Heart right ventricle (tissue), 16 donors: ENCODE results near the gene C14orf93. TPM values are rescaled to one million over a fixed set of nuclear protein-coding genes. Genes with fewer than 3 reads are reported as not detected.

Experiments
- ATAC-seq, 8 donors: fragments of 200-7000 bp; cut with Tn5 transposase; one replicate each; pipeline ENCODE4 v1.9.1; 2020; ENCODE audit warnings: mild to moderate bottlenecking in 8 of 8, moderate library complexity in 8 of 8, moderate number of reproducible peaks in 1 of 8
- DNase-seq, 2 donors: peaks; one replicate each; pipeline ENCODE4 v3.0.0-alpha.2; 2020
- H3K27ac ChIP-seq, 10 donors: fragments of 200-600 bp; sonication (generic) in 2 of 10; one replicate each; pipeline versions ENCODE4 v1.5.0 to v1.8.0; 2020 to 2022; ENCODE audit warnings: mild to moderate bottlenecking in 3 of 10
- H3K27me3 ChIP-seq, 7 donors: fragments of 200-600 bp; one replicate each; pipeline ENCODE4 v1.8.0; 2021 to 2022; ENCODE audit warnings: mild to moderate bottlenecking in 2 of 7
- H3K36me3 ChIP-seq, 9 donors: fragments of 200-600 bp; sonication (generic) in 1 of 9; one replicate each; pipeline versions ENCODE4 v1.5.0 to v1.8.0; 2020 to 2022; ENCODE audit warnings: mild to moderate bottlenecking in 2 of 9
- H3K4me1 ChIP-seq, 9 donors: fragments of 200-600 bp; sonication (generic) in 1 of 9; one replicate each; pipeline versions ENCODE4 v1.5.0 to v1.8.0; 2020 to 2022; ENCODE audit warnings: mild to moderate bottlenecking in 4 of 9
- H3K4me3 ChIP-seq, 10 donors: fragments of 200-600 bp; sonication (generic) in 2 of 10; one replicate each; pipeline versions ENCODE4 v1.5.0 to v1.8.0; 2020 to 2022; ENCODE audit warnings: mild to moderate bottlenecking in 7 of 10, moderate library complexity in 2 of 10
- H3K9me3 ChIP-seq, 11 donors: fragments of 200-600 bp in 10 of 11; sonication (generic) in 2 of 11; one replicate each; pipeline versions ENCODE4 v1.5.0 to v1.8.0; 2013 to 2022; ENCODE audit warnings: mild to moderate bottlenecking in 2 of 11, control low read depth in 1 of 11, moderate library complexity in 1 of 11
- WGBS, 2 donors: extraction: QIAGEN DNeasy Blood & Tissue Kit; methylation state at CpG; one replicate each; pipeline ENCODE4 v1.1.7; 2013; ENCODE audit warnings: inconsistent platforms in 1 of 2; 5-methylcytosine and 5-hydroxymethylcytosine counted together
- intact Hi-C, 10 donors: fragments of 100-400 bp; cut with DNase I; formaldehyde crosslinking; loops; one replicate each; pipeline versions ENCODE4 v1.11.1 to v1.14.2; 2022
- polyA plus RNA-seq, 2 donors: library from polyadenylated mRNA; stranded (reverse); fragments of 200-250 nt; gene quantifications; one replicate each; pipeline ENCODE4 v1.2.3, GENCODE V29; 2013
- total RNA-seq, 10 donors: library from RNA; stranded (reverse); fragmentation: NEBNext Ultra II Directional in 3 of 10; extraction: Animal tissue kit (Norgen Biotek cat#: 25700) in 3 of 10; gene quantifications; one replicate each; pipeline versions ENCODE4 v1.2.1 to v1.2.4, GENCODE V29; 2021 to 2023
- TF ChIP-seq, protein P1 (sequence below), 9 donors: fragments of 200-600 bp; sonication (generic) in 2 of 9; IDR thresholded peaks; one replicate each; pipeline versions ENCODE4 v1.5.0 to v1.8.0; 2021 to 2022; ENCODE audit warnings: antibody characterized with exemption in 9 of 9, mild to moderate bottlenecking in 5 of 9, moderate library complexity in 1 of 9
- donor health status: Arrhythmogenic right ventricular cardiomyopathy.
- donor health status: ischemic (EF 13 %, LVEDD 7.1; RV severe dilation, severe dysfunction).
- donor health status: healthy with polysubstance abuse.
- donor health status: DM: no; HTN: yes; CAD: no.
- donor health status: DM: no; HTN: no; CAD: no.
- donor health status: ischemic (EF 25% LVEDD 6.9; RV normal size, moderate dysfunction).
- donor health status: ischemic (EF 25% LVEDD 5.7; RV mildly dilated, moderate dysfunction).
- donor health status: healthy.
- donor health status: DM: yes; HTN: yes; CAD: no.
- donor health status: Ischemic cardiomyopathy.
- donor health status: ischemic (EF 35%, LVEDD 5.7; RV mildly dilated, moderate dysfunction).
- donor health status: nonischemic (EF 11% LVEDD 7.7; RV severe dilation, severe dysfunction).
- donor health status: DM: yes; HTN: yes; CAD: no.
- donor health status: PGD.
- donor health status: ischemic (EF 29% LVEDD 5.4; RV normal size, mild dysfunction).
- donor health status: nonischemic (EF 23%, LVEDD 6.1; RV moderate dilation, normal function).

C14orf93 gene
- total and polyA plus RNA-seq, 12 donors: 3.2 to 6.7 (median 4.8) TPM

- peaks cover 0 to 33% (median 19%) of the 10 kb centered on the region in 9 donors for H3K4me1 ChIP-seq
- H3K4me3 ChIP-seq: peak overlapping the region in 8 of 10 donors; percentile 72 to 97 (median 83)
- peaks cover 0 to 52% (median 22%) of the 10 kb centered on the region in 9 donors for H3K36me3 ChIP-seq
- WGBS, 2 donors: 92 to 96% methylated on average over 10 of the region's 10 CpGs
- ATAC-seq (no peak), DNase-seq (no peak)
- H3K9me3 ChIP-seq: no peaks in the 10 kb centered on the region
- intact Hi-C loops: no loop called here
- H3K27ac ChIP-seq: no peak overlapping the region
- no peaks in the 10 kb centered on the region for H3K27me3 ChIP-seq
- TF ChIP-seq, protein P1, sequence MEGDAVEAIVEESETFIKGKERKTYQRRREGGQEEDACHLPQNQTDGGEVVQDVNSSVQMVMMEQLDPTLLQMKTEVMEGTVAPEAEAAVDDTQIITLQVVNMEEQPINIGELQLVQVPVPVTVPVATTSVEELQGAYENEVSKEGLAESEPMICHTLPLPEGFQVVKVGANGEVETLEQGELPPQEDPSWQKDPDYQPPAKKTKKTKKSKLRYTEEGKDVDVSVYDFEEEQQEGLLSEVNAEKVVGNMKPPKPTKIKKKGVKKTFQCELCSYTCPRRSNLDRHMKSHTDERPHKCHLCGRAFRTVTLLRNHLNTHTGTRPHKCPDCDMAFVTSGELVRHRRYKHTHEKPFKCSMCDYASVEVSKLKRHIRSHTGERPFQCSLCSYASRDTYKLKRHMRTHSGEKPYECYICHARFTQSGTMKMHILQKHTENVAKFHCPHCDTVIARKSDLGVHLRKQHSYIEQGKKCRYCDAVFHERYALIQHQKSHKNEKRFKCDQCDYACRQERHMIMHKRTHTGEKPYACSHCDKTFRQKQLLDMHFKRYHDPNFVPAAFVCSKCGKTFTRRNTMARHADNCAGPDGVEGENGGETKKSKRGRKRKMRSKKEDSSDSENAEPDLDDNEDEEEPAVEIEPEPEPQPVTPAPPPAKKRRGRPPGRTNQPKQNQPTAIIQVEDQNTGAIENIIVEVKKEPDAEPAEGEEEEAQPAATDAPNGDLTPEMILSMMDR (IDR thresholded peaks at IDR 0.05): no peak
Measured at GRCh38 chr14:23033251-23033727, 23.3 kb upstream of the C14orf93 start.

GRCh38 chr14:23030936-23031335 is 21.0 kb upstream of the C14orf93 start:
- ATAC-seq (no peak), DNase-seq (no peak)
- Histone ChIP-seq H3K9me3 (no peaks in the 10 kb centered on the region), H3K4me3 (no peak overlapping the region), H3K27me3 (no peaks in the 10 kb centered on the region), H3K4me1 (peaks cover 0 to 40% (median 19%) of the 10 kb centered on the region in 9 donors), H3K27ac (no peak overlapping the region), H3K36me3 (peaks cover 0 to 76% (median 27%) of the 10 kb centered on the region in 9 donors)
- 96 to 98% methylated on average over 4 of the region's 4 CpGs for WGBS, 2 donors
- TF ChIP-seq, protein P1 (IDR thresholded peaks at IDR 0.05): no peak
- intact Hi-C loops: no loop called here

GRCh38 chr14:23028799-23029198 is 18.9 kb upstream of the C14orf93 start:
- H3K36me3 ChIP-seq: peaks cover 0 to 94% (median 27%) of the 10 kb centered on the region in 9 donors
- 67 to 87% methylated on average over 2 of the region's 2 CpGs for WGBS, 2 donors
- ATAC-seq: no peak
- DNase-seq: no peak
- no peaks in the 10 kb centered on the region for H3K9me3 ChIP-seq
- H3K4me1 ChIP-seq: peaks cover 0 to 37% (median 16%) of the 10 kb centered on the region in 9 donors
- H3K27ac ChIP-seq: no peak overlapping the region
- H3K27me3 ChIP-seq: no peaks in the 10 kb centered on the region
- no peak overlapping the region for H3K4me3 ChIP-seq
- TF ChIP-seq, protein P1 (IDR thresholded peaks at IDR 0.05): no peak
- intact Hi-C loops: no loop called here

DNA sequence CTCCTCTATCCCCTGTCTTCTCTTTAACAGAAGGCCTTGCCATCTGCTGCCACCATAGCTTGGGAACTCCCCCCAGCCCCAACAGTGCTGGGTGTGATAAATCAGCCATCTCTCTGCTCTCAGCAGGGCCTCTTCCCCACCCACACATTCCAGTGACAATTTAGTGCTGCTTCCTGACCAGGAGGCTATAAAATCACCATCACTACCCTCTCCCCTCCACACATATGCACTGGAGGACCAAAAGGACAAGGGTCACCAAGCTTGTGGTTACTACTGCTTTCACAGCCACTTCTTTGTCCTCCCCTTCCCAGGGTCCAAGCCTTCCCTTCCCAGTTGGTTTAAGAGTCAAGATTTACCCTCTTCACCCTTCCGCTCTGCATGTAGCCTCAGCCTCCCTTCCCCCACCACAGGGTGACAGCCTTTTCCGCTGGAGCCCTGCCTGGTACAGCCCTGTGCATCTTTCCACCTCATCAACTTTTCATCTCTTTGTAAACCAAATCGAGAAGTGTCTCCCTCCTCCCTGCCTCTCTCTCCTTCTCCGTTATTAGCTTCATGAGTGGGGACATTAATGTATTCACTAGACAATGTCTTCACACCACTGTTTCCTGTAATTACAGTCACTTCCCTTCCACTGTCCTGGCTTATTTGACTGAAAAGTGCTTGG is 15.3 kb upstream of the C14orf93 start:
- TF ChIP-seq, protein P1 (IDR thresholded peaks at IDR 0.05): no peak
- Histone ChIP-seq H3K36me3 (peaks cover 0 to 70% (median 9%) of the 10 kb centered on the region in 9 donors), H3K4me3 (no peak overlapping the region), H3K4me1 (peaks cover 0 to 28% (median 7%) of the 10 kb centered on the region in 9 donors), H3K9me3 (no peaks in the 10 kb centered on the region), H3K27ac (no peak overlapping the region), H3K27me3 (no peaks in the 10 kb centered on the region)
- WGBS, 2 donors: 65 to 73% methylated on average over 4 of the region's 4 CpGs
- intact Hi-C loops: no loop called here
- DNase-seq (no peak), ATAC-seq (no peak)
